Measurements from ENCODE around the gene BANK1.

BANK1 gene

DNA sequence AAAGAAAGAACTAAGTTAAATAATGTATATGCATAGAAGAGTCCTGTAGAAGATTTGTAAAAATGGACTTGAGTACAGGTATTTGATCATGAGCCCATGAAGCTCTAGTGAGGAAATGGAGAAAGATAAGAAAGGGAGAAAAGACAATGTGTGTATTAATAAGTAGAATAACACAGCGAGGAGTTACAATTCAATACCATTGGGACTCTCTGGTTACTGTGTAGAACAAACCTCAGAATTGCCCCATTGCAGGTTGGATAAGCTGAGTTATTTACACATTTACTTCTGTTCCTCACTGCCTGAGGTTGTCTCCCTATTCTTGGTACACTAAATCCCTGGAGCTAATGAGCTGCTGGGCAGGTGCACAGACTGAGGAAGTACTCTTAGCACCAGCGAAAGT, 33.3 kb downstream of the BANK1 start:
- no peak for DNase-seq (ENCODE audit: low spot score)

DNA sequence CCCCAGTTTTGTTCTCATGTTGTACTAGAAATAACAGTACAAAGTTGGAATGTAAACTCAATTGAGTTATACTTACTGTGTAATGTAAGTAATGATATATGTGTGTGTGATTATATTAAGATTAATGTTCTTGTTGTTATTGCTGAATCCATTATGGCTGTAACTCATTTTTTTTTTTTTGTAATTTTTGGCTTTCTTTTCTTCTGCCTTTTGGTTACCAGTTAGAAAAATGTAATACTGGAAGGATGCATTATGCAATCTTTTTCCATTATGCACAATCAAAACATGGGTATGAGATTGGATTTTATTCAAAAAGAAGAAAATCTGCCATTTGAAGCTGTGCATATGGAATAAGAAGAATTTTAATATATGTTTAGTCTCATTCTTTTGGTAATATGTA, 34.0 kb downstream of the BANK1 start:
- no peak for DNase-seq (ENCODE audit: low spot score)

DNA sequence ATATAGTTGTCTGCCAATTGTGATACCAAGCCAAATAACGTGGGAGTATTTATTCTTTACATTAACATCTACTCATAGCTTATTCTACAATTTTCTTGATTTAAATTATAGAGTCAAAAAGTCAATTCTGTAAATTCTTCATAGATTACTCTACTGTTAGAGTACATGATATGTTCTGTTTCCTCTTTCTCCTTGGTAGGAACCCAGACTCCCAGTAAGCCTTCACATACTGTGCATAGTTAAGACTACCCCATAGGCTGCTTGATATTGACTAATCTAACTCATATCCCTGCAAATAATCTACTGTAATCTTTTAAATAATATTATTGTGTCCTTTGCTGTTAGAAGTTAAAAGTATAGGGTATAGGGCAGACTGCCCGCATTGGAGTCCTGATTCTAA, 35.4 kb downstream of the BANK1 start:
- DNase-seq (ENCODE audit: low spot score), result no peak

DNA sequence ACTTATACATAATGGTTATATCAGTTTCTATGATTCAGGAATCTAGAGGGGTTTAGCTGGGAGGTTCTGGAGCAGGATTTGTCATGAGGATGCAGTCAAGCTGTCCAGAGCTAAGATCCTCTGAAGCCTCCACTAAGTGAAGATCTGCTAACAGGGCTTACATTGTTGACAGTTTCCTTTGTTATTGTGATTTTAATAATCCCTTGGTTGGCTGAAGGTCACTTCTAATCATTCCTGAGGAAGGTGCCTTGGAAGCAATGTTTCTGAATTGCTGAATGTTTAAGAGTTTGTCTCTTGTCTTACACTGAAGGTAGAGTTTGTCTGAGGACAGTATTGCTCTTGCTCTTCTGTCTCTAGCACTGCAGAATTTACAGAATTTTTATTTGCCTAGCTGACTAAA, 41.3 kb downstream of the BANK1 start:
- no peak for DNase-seq (ENCODE audit: low spot score)

DNA sequence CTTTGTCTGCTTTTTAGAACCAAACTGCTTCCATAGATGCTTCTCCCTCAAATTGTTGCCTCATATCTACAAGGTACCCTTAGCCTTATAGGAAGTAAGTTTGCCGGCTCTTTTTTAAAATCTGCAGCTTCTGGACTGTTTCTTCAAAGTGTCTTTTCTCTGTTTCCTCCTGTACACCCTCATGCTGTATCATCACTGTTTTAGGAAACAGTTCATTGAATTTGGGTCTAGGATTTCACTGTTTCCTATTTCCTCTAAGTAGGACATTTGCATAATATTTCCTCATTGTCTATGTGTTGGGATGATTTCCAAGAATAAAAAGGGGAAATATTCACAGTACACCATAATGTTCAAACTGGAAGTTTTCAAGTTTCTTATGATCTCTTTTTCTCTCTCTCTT, 43.0 kb downstream of the BANK1 start:
- DNase-seq (ENCODE audit: low spot score), result no peak

DNA sequence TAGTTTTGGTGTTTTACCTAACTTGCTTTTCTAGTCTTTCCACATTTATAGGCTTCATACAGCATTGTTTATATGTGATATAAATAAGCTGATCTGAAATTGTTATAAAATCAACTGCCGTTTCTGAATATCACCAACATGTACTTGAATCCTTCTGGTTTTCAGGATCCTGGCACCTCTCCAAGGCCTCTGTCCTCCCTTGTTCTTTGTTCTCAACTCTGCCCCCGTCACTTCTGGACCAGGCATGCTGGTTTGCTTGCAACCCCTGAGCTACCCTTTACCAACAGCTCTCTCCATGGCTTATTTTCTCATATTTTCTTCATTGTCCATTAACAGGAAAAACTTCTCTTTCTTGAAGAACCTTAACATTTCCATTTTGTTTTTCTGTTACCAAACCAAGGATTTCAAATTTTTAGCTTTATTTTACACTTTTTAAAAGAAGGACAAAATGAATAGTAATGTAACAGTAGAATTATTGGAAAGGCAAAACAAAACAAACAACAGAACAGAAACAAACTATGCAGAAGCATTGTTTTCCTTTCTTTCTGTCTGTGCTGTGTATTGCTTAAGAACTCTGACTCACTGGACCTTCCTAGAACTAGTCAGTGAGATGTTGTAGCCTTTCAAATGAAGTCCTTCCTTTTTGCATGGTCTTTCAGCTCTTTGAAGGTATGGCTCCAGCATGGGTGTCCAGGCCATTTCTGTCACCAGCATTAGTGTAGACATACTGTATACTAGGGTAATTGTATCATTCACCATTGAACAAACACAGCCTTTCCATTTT, 44.8 kb downstream of the BANK1 start:
- no peak for DNase-seq (ENCODE audit: low spot score)

DNA sequence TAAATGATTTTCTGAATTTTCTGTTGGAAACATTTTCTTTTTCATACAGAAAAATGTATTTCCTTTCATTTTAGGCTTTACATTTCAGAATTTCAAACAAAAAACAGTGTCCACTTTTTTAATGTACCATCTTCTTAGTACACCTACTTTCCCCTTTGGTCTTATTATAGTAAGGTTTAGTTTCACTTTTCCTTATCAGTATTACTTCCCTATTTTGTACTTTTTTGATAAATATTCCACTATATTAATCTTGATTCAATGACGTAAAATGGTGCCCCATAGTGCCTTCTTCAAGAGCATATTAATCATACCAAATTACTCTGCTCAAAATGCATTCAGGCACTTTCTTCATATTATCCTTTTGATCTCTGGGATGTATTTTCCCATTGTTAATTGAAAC, 52.5 kb downstream of the BANK1 start:
- DNase-seq (ENCODE audit: low spot score), result no peak

DNA sequence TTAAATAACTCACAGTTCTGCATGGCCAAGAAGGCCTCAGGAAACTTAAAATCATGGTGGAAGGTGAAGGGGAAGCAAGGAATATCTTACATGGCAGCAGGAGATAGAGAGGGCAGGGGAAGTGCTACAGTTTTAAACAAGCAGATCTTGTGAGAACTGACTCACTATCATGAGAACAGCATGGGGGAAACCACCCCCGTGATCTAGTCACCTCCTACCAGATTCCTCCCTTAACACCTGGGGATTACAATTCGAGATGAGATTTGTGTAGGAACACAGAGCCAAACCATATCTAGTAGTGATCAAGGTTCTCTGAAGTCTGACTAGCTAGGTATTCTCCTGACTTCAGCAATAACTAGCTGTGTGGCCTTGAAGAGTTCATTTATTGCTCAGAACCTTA, 56.0 kb downstream of the BANK1 start:
- no peak for DNase-seq (ENCODE audit: low spot score)

DNA sequence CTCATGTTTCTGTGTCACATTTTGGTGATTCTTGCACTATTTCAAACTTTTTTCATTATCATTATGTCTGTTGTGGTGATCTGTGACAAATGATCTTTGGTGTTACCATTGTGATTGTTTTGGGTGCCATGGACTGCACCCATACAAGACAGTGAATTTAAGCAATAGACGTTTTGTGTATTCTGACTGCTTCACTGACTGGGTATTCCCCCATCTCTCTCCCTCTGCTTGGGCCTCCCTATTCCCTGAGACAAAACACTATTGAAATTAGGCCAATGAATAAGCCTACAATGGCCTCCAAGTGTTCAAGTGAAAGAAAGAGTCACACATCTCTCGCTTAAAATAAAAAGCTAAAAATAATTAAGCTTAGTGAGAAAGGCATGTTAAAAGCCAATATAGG, 60.2 kb downstream of the BANK1 start:
- DNase-seq (ENCODE audit: low spot score), result no peak

DNA sequence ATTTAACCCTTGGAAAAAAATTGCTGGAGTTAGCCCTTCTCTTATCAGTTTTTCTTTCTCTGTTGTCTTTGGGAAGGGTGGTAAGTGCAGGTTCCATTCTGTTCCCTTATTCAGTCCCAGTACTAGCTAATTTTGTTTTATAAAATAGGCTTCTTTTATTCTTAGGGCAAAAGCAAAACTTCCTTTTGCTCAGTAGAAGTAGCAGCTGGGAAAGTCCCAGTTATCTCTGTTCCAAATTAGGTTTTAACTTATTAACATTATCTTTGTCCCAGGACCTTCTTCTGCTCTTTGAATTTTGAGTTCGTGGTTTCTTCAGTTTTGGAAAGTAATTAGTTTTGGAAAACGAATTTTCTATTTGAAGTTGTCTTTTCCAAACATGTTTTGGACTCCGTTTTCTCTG, 61.1 kb downstream of the BANK1 start:
- DNase-seq (ENCODE audit: low spot score), result no peak

DNA sequence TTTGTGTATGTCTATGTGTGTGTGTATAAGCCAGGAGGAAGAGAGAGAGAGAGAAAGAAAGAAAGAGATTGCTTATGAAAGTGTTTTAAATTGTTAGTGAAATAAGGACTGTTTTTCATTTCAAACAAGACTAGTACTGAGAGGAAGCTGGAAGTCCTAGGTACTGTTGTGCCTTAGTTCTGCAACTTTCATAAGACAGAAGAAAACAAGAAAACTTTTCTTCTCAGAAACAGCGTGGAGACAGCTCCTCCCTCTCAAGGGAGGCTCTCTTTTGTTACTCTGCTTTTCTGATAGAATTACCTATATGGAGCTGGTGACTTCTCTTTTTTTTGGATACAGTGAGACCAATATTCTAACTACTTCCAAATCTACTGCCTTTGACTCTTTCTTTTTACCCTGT, 62.5 kb downstream of the BANK1 start:
- no peak for DNase-seq (ENCODE audit: low spot score)

DNA sequence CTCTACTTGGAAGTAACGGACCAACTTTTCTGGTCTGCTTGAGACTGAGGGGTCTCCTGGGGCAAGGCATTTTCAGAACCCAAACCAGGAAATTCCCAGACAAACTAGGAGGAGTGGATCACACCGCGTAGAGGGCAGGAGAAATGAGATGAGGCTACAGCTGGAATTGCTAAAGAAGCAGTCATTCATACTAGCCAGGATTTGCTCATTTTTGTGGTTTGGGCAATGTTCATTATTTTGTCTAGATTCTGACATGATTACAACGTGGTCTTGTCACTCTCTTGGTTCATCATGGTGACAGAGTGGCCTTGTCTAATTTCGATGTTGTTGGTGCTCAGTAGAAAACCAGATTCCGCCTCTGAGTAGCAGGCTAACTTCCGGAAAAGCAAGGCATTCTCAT, 63.2 kb downstream of the BANK1 start:
- DNase-seq (ENCODE audit: low spot score), result no peak

DNA sequence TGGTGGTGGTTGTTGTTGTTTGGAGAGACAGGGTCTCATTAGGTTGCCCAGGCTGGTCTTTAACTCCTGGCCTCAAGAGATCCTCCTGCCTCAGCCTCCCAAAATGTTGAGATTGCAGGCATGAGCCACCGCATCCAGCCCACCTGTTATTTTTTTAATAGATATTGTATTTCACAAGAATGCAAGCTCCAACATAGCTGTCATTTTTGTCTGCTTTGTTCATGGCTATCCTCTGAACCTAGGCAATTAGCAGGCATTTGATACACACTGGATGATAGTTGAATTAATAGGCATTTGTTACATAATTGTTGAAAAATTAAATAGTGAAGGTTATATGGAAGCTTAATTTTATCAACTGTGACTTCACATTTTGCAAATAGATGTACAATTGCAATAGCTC, 64.7 kb downstream of the BANK1 start:
- DNase-seq (ENCODE audit: low spot score), result no peak

DNA sequence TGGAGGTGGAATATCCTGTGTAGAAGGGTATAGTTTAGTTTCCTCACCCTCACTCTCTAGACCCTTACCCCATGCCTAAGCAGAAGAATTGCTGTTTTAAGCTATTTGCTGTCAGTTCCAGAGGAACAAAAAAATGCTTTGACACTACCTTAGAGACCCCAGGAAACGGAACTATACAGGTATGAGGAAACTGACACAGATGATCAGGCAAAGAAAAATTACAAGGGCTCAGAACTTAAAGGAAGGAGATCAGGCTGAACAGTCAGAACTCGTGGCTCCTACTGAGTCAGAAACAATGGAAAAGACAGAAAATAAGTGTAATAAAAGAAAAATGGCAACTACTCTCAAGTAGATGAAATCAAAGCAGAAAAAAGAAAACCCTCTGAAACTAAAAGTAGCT, 65.6 kb downstream of the BANK1 start:
- DNase-seq (ENCODE audit: low spot score), result no peak

DNA sequence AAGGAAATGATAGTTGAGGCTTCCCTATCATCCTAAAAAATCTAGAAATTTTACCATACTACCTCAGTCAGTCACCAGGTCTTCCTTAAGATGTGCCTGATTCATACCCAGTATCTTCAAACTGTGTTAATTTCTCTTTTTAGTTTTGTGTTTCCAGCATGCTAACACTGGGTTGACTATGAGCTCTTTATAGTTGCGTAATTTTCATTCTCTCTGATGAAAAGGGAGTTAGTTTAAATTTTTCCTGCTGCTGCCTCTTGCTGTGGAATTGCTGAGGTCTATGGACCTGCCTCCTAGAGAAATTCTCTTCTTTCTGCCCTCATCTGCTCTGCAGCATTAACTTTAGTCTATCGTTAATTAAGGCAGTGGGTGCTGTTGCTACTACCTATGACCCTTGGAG, 66.6 kb downstream of the BANK1 start:
- DNase-seq (ENCODE audit: low spot score), result no peak

DNA sequence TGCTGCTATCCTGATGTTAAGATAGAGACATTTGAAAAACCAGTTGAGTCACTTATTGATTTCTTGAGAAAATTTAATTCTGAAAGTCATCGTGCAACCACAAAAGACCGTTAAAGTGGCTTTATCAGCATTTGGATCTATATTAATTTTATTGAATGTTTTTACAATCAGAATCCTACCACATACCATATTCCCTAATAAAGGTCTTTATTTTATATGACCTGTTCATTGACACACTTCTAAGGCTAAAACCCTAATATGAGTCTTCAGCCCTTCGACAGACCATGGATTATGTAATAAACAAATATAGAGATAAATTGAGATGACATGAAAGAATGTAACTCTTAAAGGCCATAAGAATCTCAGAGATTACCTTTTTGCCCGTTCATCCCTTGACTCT, 68.1 kb downstream of the BANK1 start:
- DNase-seq (ENCODE audit: low spot score), result no peak

DNA sequence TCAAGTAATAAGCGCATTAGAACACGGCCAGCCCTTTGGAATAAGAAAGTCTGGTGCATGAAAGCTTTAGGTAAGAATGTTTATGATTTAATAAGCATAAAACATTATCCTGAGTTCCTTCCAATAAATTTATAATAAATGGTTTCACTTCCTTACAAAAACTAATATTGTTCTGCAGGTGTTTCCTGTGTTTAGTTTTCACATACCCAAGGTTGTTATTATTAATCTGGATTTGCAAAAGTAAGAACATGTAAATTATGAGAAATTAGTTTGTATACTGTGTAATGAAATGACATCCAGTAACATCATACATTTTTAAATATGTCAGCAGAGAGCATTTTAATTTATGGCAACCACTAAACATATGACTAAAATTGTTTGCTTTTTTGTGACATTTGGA, 72.1 kb downstream of the BANK1 start:
- DNase-seq (ENCODE audit: low spot score), result no peak

DNA sequence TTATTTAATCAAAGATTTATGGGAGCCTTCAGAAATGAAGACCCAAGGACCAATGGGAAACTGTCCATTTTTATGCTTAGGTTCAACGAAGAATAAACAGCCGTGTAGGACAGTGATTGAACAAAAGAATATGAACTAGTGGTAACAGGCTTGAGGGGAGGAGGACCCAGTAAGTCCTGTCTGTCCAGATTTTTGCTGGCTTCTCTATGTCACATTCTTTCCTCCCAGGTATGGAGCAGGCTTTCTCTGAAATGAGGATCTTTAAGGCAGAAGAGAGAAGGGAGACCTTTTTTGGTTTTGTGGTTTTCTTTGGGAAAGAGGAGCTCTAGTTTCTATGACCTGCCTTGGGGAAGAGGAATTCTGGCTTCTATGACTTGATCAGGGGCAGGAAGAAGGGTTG, 74.1 kb downstream of the BANK1 start:
- no peak for DNase-seq (ENCODE audit: low spot score)

DNA sequence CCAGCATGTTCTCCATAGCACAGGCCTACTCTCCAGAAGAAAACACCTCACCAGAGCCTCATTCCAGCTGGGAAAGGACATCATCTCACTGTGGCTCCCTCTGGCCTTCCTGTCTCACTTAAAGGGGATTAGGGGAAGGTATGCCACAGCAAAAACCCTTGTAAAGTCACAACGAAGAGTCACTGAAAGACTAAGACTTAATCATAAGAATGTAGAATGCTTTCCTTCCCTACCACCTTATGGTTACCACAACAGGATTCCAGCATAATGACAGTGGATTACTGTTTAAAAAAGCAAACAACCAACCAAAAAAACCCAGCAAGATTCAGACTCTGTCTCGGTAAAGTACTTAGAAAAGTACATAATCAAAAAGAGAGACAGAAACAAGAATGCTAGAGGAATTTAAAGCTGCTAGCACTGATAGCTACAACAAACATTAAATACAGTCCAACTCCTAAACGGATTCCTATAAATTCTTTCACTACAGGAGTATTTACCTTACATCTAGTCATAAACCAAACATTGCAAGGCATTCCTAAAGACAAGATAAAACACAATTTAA, 75.1 kb downstream of the BANK1 start:
- no peak for DNase-seq (ENCODE audit: low spot score)

DNA sequence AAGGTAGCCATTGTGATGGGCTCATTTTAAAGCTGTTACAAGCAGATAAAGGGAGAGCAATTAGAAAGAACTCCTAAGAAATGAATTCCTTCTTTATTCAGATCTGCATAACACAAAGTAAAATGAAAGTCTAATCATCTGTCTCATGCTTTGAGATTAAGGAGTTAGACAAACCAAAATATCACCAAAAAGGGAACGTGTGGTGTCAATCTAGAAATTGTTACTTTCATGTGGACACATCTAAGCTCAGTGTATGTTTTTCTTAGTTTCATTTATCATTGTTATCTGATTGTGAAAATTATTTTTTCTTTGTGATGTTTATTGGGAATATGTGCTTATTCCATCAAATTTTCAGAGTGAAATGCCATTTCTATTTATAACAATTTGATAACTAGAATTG, 80.3 kb downstream of the BANK1 start:
- no peak for DNase-seq (ENCODE audit: low spot score)

DNA sequence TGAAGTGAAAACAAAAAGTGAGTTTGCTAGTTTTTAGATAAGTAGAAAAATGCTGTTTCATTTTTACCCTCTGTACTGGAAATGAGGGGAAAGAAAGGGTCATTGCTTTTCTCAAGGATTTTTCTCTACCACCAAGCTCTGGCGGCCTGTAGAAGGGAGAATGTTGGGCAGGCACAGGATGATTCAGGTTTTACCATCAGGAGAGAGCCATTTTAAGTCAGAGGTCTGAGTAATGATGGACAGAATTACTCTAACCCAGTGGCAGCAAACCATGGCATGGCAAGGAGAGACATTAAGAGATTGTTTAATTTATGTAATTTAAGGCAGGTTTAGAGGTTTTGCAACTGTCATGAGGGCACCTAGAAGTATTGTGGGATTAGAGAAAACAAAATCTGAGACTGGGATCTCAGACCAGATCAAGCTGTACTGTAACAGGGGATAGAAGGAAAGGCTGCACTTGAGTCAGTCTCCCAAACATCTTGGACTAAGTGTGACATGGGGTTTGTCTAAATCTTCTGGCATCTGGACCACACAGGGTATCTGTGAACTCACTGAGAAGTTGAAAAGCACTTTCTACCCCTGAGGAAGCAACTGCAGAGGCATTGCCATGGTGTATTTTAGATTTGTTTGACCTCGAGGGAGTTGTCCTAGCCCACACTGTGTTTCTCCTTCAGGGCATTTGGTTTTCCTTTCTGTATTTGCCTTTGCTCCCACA, 81.6 kb downstream of the BANK1 start:
- DNase-seq (ENCODE audit: low spot score), result no peak

DNA sequence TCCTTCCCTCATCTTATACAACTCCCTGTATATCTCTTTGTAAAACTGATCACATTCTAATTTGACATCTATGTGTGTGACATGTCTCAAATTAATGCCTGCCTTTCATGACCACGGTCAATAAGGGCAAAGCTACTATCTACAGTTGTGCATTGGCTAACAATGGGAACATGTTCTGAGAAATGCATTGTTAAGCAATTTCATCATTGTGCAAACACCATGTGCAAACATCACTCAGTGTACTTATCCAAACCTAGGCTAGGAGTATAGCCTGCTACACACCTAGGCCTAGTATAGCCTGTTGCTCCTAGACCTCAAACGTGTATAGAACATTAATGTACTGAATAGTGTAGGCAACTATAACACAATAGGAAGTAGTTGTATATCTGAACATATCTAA, 95.0 kb downstream of the BANK1 start:
- DNase-seq (ENCODE audit: low spot score), result no peak

DNA sequence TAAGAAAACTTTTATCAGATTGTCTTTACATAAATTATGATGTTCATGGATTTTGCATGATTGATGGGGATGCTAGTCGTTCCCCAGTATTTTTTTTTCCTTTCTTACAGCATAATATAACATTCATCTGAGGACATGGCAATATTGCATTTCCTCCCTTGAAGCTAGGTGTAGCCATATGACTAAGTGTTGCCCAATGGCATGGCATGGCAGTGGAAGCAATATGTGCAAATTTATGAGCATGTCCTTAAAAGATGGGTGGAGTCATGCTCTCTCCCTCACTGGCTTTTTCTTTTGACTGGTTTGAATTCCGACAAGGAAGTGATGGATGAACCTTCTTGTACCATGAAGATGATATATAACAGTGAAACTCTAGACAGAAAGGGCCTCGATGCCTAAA, 96.3 kb downstream of the BANK1 start:
- no peak for DNase-seq (ENCODE audit: low spot score)

DNA sequence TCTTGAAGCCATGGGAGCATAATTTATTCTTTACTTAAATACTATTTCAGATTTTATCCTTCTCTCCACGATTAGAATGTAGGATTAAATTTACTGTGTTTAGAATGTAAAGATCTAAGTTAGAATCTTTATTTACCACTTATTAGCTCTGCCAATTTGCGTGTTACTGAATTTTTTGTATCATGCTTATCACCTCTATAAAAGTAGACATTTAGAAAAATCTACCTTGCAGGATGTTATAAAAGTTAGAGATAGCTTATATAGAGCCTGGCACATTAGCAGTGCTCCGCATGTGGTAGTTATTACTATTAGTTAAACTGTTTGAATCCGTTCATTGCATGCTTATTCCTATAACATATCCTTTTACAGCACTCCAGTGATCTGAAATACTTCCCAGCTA, 97.9 kb downstream of the BANK1 start:
- no peak for DNase-seq (ENCODE audit: low spot score)

All from D341Med (cell line).